GM23248 (cell line): Measurements from ENCODE around the gene INO80C. TPM values are rescaled to one million over a fixed set of nuclear protein-coding genes. Genes with fewer than 3 reads are reported as not detected.

ENCODE experiments used
- DNase-seq: peaks from one replicate; pipeline ENCODE4 v3.0.0-alpha.2; 2015
- H2AFZ ChIP-seq: fragments of 200-600 bp; sonication (generic); 2 replicates; pipeline ENCODE4 v1.6.1; 2016; ENCODE audit warnings: antibody characterized with exemption
- H3F3A ChIP-seq: fragments of 200-600 bp; sonication (generic); 2 replicates; pipeline ENCODE4 v1.6.1; 2016; ENCODE audit warnings: mild to moderate bottlenecking, antibody characterized with exemption, mixed run types; ENCODE audit not compliant: insufficient read depth
- H3K27ac ChIP-seq: fragments of 200-600 bp; sonication (generic); 2 replicates; pipeline ENCODE4 v1.5.1; 2016; ENCODE audit warnings: mild to moderate bottlenecking
- H3K27me3 ChIP-seq: fragments of 200-600 bp; sonication (generic); replicated peaks from 2 replicates; pipeline ENCODE4 v1.6.1; 2016; ENCODE audit warnings: mild to moderate bottlenecking; ENCODE audit not compliant: insufficient read depth
- H3K36me3 ChIP-seq: fragments of 200-600 bp; sonication (generic); 2 replicates; pipeline ENCODE4 v1.6.1; 2016; ENCODE audit warnings: low read depth, mild to moderate bottlenecking
- H3K4me1 ChIP-seq: fragments of 200-600 bp; sonication (generic); 2 replicates; pipeline ENCODE4 v1.6.1; 2016; ENCODE audit warnings: mild to moderate bottlenecking; ENCODE audit not compliant: insufficient read depth
- H3K4me2 ChIP-seq: fragments of 200-600 bp; sonication (generic); one replicate; pipeline ENCODE4 v1.6.1; 2016; ENCODE audit warnings: mild to moderate bottlenecking; ENCODE audit not compliant: unreplicated experiment
- H3K4me3 ChIP-seq: fragments of 200-600 bp; sonication (generic); 2 replicates; pipeline ENCODE4 v1.5.1; 2016; ENCODE audit warnings: mild to moderate bottlenecking
- H3K79me2 ChIP-seq: fragments of 200-600 bp; sonication (generic); 2 replicates; pipeline ENCODE4 v1.6.1; 2016; ENCODE audit warnings: mild to moderate bottlenecking; ENCODE audit not compliant: insufficient read depth
- H3K9ac ChIP-seq: fragments of 200-600 bp; sonication (generic); 2 replicates; pipeline ENCODE4 v1.6.1; 2016; ENCODE audit warnings: mild to moderate bottlenecking
- H3K9me2 ChIP-seq: fragments of 200-600 bp; sonication (generic); 2 replicates; pipeline ENCODE4 v1.6.1; 2016; ENCODE audit warnings: mixed run types, mild to moderate bottlenecking, moderate library complexity; ENCODE audit not compliant: insufficient read depth
- H3K9me3 ChIP-seq: fragments of 200-600 bp; sonication (generic); one replicate; pipeline ENCODE4 v1.6.1; 2017; ENCODE audit warnings: low read depth
- H4K20me1 ChIP-seq: fragments of 200-600 bp; sonication (generic); 2 replicates; pipeline ENCODE4 v1.6.0; 2016; ENCODE audit not compliant: insufficient read depth
- EZH2 ChIP-seq: fragments of 200-600 bp; sonication (generic); IDR thresholded peaks from 2 replicates; pipeline ENCODE4 v1.6.1; 2018; ENCODE audit warnings: antibody characterized with exemption, mild to moderate bottlenecking; ENCODE audit not compliant: insufficient read depth, poor library complexity, severe bottlenecking
- EZH2phosphoT487 ChIP-seq: fragments of 200-600 bp; sonication (generic); IDR thresholded peaks from 2 replicates; pipeline ENCODE4 v1.6.1; 2018; ENCODE audit warnings: antibody characterized with exemption, moderate library complexity, mild to moderate bottlenecking, low read depth; ENCODE audit not compliant: insufficient read depth
- WGBS, 2 experiments: methylation state at CpG; one replicate each; pipeline ENCODE4 v1.1.6; 2015 to 2017; ENCODE audit warnings: low lambda C conversion rate in 2 of 2, low coverage in 1 of 2; ENCODE audit errors: missing lambda C conversion rate in 2 of 2; 5-methylcytosine and 5-hydroxymethylcytosine counted together
- in situ Hi-C: fragments of 300-500 bp; cut with MboI; formaldehyde crosslinking; loops from 2 replicates; pipeline ENCODE4 v1.15.0; 2020
- polyA plus RNA-seq: library from polyadenylated mRNA; unstranded; fragments of >200 nt; fragmentation: Nextera tagmentation; extraction: Ambion mirVana; gene quantifications from 2 replicates; pipeline ENCODE4 v1.2.1, GENCODE V29; 2016
- total RNA-seq: library from RNA; depleted of rRNA; stranded (reverse); fragments of >200 nt; shearing (Covaris generic); gene quantifications from 2 replicates; pipeline ENCODE4 v1.2.3, GENCODE V29; 2014

The INO80C gene
- total and polyA plus RNA-seq, 2 experiments from 2014 or later = 0.97 to 9.4 TPM

DNA sequence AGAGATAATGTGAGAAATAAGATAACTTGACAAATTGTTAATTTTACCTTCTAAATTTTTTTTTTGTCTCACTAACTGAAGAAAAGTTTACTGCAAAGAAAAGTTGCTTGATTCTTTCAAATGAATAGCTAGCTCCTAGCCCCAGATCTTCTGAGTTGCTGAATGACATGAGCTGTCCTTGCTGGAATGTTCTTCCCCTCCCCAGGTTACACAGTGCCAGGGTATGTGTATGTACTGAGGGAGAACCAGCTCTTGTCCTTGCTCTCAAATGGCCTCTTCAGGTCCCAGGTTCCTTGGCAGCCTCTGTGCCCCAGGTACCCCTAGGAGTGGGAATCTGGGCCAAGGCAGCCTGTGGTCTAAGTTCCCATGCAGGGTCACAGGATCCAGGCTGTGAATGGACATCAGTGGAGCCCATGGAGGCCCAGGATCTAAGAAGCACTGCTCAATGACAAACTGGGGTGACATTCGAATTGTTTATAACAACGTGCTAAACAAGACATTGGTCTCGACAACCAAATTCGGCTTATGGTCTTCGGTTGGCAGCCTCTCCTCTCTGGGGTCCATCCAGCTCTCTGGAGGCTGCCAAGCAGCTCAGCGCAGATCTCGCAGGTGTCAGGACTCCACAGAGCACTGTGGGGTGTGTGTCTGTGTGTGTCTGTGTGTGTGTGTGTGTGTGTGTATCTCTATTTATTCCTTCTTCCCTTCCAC, 17.1 kb upstream of the INO80C start:
- Histone ChIP-seq H3K79me2 (no peaks in the 10 kb centered on the region), H3K4me3 (no peak overlapping the region), H3K27me3 (no peaks in the 10 kb centered on the region), H3K4me2 (peak overlapping the region; percentile 60), H3K27ac (peak overlapping the region; percentile 75), H4K20me1 (no peaks in the 10 kb centered on the region), H3K4me1 (peaks cover 40% of the 10 kb centered on the region), H3K36me3 (no peaks in the 10 kb centered on the region), H3K9me2 (no peaks in the 10 kb centered on the region), H3K9ac (no peak overlapping the region), H3K9me3 (no peaks in the 10 kb centered on the region), H3F3A (peaks cover 29% of the 10 kb centered on the region; the same call in 1 of the 2 replicates), H2AFZ (peak overlapping the region; percentile 92)
- WGBS, 2 experiments = 98% methylated on average over 7 of the region's 7 CpGs
- in situ Hi-C loops = no loop called here
- TF ChIP-seq EZH2phosphoT487 (no peak), EZH2 (no peak)
- peak; percentile 34 for DNase-seq

DNA sequence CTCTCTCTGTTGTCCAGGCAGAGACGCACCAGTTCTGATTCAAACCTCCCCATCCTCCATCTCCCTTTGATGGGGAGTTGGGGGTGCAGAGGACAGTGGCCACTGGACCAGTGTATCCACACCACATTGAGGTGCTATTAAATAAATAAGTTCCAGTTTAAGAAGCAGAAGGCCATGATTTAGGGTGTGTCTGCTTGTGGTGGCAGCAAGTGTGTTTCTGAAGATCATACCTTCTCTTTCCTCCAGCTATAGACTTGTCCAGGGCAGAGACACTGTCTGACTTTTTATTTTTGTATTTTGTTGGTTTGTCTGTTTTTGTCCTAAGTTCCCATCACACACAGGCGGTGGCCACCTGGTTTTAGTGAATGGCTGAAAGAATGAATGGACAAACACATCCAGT, 16.5 kb upstream of the INO80C start:
- H3K4me1 ChIP-seq = peaks cover 40% of the 10 kb centered on the region
- H4K20me1 ChIP-seq = no peaks in the 10 kb centered on the region
- no peak overlapping the region for H3K9ac ChIP-seq
- H3K27ac ChIP-seq = peak overlapping the region; percentile 75; the same call in 1 of the 2 replicates
- H3K4me2 ChIP-seq = peak overlapping the region; percentile 60
- no peaks in the 10 kb centered on the region for H3K27me3 ChIP-seq
- no peak overlapping the region for H2AFZ ChIP-seq
- H3K79me2 ChIP-seq = no peaks in the 10 kb centered on the region
- no peak for TF ChIP-seq EZH2
- TF ChIP-seq EZH2phosphoT487 = no peak
- H3K36me3 ChIP-seq = no peaks in the 10 kb centered on the region
- WGBS, 2 experiments = 95 to 99% methylated on average over 2 of the region's 2 CpGs
- no peak overlapping the region for H3K4me3 ChIP-seq
- H3K9me3 ChIP-seq = no peaks in the 10 kb centered on the region
- H3K9me2 ChIP-seq = no peaks in the 10 kb centered on the region
- in situ Hi-C loops = no loop called here
- peaks cover 29% of the 10 kb centered on the region; the same call in 1 of the 2 replicates for H3F3A ChIP-seq
- no peak for DNase-seq

DNA sequence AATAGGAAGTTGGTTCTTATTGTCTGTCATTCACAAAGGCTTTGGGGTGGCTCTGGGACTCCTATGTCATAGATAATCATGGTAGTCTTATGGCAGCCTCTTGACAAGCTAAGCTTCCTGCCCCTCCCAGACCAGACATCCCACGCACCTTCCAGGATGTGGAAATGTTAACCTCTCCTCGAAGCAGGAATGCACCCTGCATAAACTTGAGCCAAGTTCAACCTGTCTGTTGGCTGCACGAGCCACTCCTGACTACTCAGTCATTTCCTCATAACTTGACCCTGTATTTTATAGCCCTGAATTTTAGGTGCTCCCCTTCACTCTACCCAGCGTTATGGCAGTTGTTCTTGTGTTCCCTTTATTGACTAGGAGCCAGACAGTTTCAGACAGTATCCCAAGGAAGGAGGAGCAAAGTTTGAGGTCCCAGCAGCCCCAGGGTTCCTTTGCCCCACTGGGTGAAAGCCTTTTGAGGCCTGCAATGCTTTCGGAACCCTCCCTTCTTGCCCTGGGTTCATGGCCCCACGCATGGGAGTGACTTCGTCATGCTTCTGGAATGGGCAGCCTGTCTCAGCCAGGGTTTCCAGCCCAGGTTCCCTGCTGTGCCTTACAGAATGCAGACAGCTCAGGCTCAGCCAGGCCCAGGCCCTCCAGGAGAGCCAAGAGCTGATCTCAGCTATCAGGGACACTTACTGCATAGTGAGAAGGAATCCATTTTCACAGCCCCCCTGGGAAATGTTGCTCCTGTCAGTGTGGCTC, 15.6 kb upstream of the INO80C start:
- Histone ChIP-seq H3K4me3 (no peak overlapping the region), H3F3A (peaks cover 29% of the 10 kb centered on the region; the same call in 1 of the 2 replicates), H2AFZ (peak overlapping the region; percentile 78), H3K79me2 (no peaks in the 10 kb centered on the region), H3K27ac (peak overlapping the region; percentile 75), H3K4me1 (peaks cover 40% of the 10 kb centered on the region), H3K36me3 (no peaks in the 10 kb centered on the region), H3K27me3 (no peaks in the 10 kb centered on the region), H3K9ac (peak overlapping the region; percentile 45; the same call in 1 of the 2 replicates), H3K4me2 (peak overlapping the region; percentile 60), H4K20me1 (no peaks in the 10 kb centered on the region), H3K9me2 (no peaks in the 10 kb centered on the region), H3K9me3 (no peaks in the 10 kb centered on the region)
- TF ChIP-seq EZH2 (no peak), EZH2phosphoT487 (no peak)
- DNase-seq = peak; percentile 95
- in situ Hi-C loops = no loop called here
- 14% methylated on average over 7 of the region's 7 CpGs for WGBS, 2 experiments

DNA sequence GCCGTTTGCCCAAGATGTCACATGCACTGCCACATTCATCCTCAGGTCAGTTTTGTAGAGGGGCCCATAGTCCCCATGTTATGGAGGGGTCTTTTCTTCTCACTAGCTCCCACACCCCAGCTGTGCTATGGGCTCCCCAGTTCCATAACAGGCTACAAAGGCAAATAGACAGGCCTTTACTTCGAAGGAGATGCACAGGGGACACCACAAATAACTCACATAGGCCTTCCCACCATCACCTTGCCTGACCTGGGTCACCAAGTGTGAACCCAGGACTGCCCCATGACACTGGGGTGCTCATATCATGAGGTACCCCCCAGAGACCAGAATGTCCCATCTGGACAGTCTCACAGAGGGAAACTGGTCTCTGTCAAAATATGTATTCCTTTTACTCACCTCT, 15.0 kb upstream of the INO80C start:
- TF ChIP-seq EZH2 (no peak), EZH2phosphoT487 (no peak)
- Histone ChIP-seq H4K20me1 (no peaks in the 10 kb centered on the region), H3K4me3 (no peak overlapping the region), H3K9ac (0 out of 2 replicates have a peak overlapping the region, but pooled peaks have one; percentile 45), H3K36me3 (no peaks in the 10 kb centered on the region), H3K4me2 (no peak overlapping the region), H3K4me1 (peaks cover 40% of the 10 kb centered on the region), H3K9me2 (no peaks in the 10 kb centered on the region), H3K79me2 (no peaks in the 10 kb centered on the region), H2AFZ (peak overlapping the region; percentile 78), H3F3A (peaks cover 29% of the 10 kb centered on the region; the same call in 1 of the 2 replicates), H3K9me3 (no peaks in the 10 kb centered on the region), H3K27ac (peak overlapping the region; percentile 75), H3K27me3 (no peaks in the 10 kb centered on the region)
- 91 to 100% methylated on average over 2 of the region's 2 CpGs for WGBS, 2 experiments
- in situ Hi-C loops = no loop called here
- DNase-seq = no peak
